ENCODE measurements around the gene ANK2.
"Not testable (repeated sequence)": the region's sequence is repeated elsewhere in the genome, so short reads cannot be mapped to it uniquely, and the experiment has no call there.

ANK2 gene

DNA sequence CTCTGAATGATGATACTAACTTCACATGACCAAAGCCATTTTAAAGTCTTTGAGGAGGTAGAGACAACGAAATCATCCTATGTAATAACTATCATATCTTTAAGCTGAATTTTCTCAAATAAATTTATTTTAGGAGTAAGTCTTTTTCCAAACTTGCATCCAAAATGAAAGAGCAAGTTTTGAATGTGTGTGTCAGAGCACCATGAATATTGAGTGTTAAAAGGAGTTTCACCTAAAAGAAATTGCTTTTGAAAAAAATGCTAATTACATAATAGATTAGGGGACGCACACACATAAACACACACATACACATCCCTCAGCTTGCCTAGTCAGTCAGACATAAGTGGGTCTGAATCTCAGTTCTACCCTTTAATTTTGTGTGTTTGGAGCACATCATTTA, 1.9 kb downstream of the ANK2 start:
- no peak for DNase-seq (ENCODE audit: low read depth in 2 of 2)

- no peak for DNase-seq (ENCODE audit: low read depth in 2 of 2)
Observed at GRCh38 chr4:113052379-113052951, 3.0 kb downstream of the ANK2 start.

GRCh38 chr4:113053883-113054282, 4.4 kb downstream of the ANK2 start:
- DNase-seq (ENCODE audit: low read depth in 2 of 2): no peak

GRCh38 chr4:113056318-113056717, 6.9 kb downstream of the ANK2 start:
- no peak for DNase-seq (ENCODE audit: low read depth in 2 of 2)

DNA sequence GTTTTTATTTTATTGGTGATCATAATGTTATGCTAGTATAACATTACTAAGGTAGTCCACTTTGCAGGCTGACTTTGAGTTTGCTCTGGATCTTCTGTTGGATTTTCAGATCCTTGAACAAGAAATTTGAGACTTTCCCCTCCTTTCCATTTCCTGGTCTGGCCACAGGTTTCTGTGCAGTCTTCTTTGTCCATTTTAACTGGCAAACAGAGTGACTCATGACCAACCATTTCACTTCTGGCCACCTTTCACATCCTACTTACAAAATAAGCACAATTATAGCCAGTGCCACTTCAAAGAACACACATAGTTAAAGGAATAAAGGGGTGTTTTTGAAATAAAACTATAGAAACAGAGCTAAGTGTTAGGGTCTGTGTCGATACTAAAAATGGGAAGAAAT, 8.4 kb downstream of the ANK2 start:
- DNase-seq (ENCODE audit: low read depth in 2 of 2): no peak

DNA sequence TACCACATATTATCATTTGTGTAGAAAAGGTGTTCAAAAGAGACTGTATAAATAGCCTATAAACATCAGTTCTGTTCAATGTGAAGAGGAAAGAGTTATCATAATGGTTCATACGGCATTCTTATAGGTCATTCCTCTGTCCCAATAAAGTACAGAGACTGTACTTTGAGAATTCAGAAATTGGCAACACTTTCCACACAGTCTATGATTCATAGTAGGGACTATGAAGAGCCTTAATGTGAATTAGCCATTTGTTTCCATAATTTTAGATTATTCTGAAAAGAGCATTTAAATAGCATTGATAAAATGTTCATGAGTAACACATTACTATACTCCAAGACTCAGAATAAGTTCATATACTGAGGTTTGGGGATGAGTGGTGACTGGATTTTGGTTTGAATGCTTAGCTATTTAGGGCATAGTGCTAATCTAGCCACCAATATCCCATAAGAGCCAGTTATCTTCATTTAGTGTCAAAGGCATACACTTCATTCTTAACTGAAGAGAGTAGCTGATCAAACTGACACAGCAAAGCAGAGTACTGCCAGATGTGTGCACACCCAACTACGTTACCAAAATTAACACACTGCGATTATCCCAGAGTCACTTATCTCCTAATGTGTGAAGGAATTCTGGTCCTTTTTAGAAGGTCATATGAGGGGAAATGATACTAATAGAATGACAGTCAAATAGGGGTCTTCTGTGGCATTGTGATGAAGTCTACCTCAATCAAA, 10.2 kb downstream of the ANK2 start:
- no peak for DNase-seq (ENCODE audit: low read depth in 2 of 2)

- DNase-seq (ENCODE audit: low read depth in 2 of 2): no peak
Observed at GRCh38 chr4:113060853-113061252, 11.4 kb downstream of the ANK2 start.

DNA sequence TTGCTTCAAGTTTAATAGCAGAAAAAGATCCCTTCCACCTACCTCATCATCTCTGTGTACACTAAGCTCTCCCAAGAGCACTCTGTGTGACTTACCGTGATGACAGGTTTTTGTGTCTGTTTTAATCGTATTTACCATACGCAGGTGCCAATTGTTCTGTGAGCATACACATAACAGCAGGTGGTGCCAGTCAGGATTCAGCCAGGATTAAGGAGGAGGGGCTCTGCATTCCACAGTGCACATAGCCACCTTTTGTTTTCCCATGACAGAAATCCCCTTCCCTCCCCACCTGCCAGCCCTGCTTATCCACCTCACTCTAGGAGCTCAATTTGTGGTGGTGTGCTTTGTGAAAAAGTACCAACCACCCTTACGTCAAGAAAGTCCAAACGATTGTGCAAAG, 14.8 kb downstream of the ANK2 start:
- DNase-seq (ENCODE audit: low read depth in 2 of 2): no peak

GRCh38 chr4:113065629-113066028, 16.2 kb downstream of the ANK2 start:
- DNase-seq (ENCODE audit: low read depth in 2 of 2): no peak

- not testable (repeated sequence) for DNase-seq (ENCODE audit: low read depth in 2 of 2)
Observed at GRCh38 chr4:113068771-113069170, 19.3 kb downstream of the ANK2 start.

GRCh38 chr4:113069212-113069892, 19.9 kb downstream of the ANK2 start:
- DNase-seq (ENCODE audit: low read depth in 2 of 2): no peak

DNA sequence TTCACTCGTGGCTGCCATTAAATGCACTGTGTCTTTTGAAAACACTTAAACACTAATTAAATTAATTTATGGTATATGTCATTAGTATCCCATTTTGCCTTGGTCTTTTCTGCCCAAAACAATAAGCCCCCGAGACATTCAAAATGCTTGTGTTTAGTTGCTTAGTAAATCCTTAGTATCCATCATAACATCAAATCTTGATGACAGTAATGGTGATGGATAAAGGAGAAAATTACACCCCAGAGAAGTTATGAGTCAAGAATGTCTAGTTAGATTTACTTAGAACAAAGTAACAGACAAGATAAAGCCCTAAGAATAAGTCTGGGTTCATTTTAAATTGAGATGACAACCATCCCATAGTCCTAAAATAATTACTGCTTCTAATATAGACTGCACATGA, 21.3 kb downstream of the ANK2 start:
- no peak for DNase-seq (ENCODE audit: low read depth in 2 of 2)

DNA sequence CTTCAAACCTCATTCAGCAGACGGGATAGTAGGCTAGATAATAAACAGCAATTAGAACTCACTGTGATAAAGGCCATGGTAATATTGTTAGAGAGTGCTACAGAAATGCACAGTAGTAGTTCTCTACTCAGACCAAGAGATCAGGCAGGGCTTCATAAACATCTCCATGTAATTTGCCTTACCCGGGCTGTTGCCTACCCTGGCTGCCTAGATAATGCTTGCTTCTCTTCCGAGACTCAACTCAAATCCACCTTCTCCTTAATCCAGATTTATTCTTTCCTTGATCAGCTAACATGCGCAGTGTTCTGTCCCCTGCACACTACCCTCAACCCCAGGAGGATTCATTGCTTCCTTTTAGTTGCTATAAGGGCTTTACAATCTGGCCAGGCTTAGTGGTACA, 21.8 kb downstream of the ANK2 start:
- no peak for DNase-seq (ENCODE audit: low read depth in 2 of 2)

GRCh38 chr4:113071805-113072204, 22.4 kb downstream of the ANK2 start:
- DNase-seq (ENCODE audit: low read depth in 2 of 2): no peak

- no peak for DNase-seq (ENCODE audit: low read depth in 2 of 2)
Observed at GRCh38 chr4:113073451-113074005, 24.1 kb downstream of the ANK2 start.

GRCh38 chr4:113077575-113077974, 28.1 kb downstream of the ANK2 start:
- DNase-seq (ENCODE audit: low read depth in 2 of 2): no peak

GRCh38 chr4:113078066-113078465, 28.6 kb downstream of the ANK2 start:
- no peak for DNase-seq (ENCODE audit: low read depth in 2 of 2)

DNA sequence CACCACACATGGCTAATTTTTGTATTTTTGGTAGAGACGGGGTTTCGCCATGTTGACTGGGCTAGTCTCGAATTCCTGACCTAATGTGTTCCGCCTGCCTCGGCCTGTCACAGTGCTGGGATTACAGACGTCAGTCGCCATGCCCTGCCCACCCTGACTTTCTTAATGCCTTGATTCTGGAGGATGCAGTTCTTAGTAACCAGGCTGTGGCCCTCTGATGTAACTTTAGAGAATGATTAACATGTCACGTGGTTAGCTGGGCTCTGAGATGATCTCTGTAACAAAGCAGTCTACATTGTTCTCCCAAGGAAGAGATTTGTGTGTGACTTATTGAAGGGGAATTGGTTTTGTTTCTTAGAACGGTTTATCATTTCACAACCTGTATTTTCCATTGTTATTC, 30.6 kb downstream of the ANK2 start:
- DNase-seq (ENCODE audit: low read depth in 2 of 2): no peak

DNA sequence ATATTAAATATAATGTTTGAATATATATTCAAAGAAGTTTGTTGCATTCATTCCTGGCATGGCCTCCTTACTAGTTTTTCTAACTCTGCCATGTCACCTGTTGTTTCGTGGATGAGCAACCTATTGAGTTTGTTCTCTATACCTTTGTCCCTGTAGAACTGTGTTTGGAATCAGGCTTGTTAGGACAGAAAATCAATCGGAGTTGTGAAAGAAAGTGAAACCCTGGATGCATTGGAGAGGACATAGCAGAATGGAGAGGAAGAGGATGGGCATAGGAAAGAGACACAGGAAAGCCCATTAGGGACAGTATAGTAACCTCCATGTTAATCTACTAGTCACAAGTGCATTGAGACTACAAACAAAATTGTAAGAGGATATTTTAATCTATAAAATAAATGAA, 31.2 kb downstream of the ANK2 start:
- no peak for DNase-seq (ENCODE audit: low read depth in 2 of 2)

DNA sequence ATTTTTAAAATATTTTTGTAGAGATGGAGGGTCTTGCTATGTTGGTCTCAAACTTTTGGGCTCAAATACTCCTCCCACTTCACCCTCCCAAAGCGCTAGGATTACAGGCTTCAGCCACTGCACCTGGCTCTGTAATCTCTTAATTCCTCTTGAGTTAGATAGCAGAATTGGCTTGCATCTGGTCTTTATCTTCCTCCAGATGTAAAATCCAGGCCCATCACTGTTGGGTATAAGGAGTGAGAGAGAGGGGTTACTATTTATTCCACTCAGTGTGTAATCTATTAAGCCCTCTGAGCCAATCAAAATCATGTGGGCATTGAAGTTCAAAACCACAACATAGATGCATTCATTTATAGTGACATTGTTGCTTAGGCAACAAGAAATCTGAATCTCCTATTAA, 33.9 kb downstream of the ANK2 start:
- DNase-seq (ENCODE audit: low read depth in 2 of 2): no peak

GRCh38 chr4:113086172-113086695, 36.8 kb downstream of the ANK2 start:
- DNase-seq (ENCODE audit: low read depth in 2 of 2): no peak

GRCh38 chr4:113088050-113088449, 38.6 kb downstream of the ANK2 start:
- no peak for DNase-seq (ENCODE audit: low read depth in 2 of 2)

- DNase-seq (ENCODE audit: low read depth in 2 of 2): no peak
Observed at GRCh38 chr4:113090954-113091353, 41.5 kb downstream of the ANK2 start.
